Neuronal stem cell (in vitro differentiated cells): ENCODE measurements around the gene ROR1.
A peak's percentile ranks its signal among the peaks of the same experiment; 100 is the strongest.

Source experiments
- DNase-seq: peaks from one replicate; pipeline ENCODE4 v3.0.0-alpha.2; 2013; ENCODE audit warnings: low spot score
- H2AFZ ChIP-seq: one replicate; pipeline ENCODE4 v1.6.1; 2013; ENCODE audit warnings: mild to moderate bottlenecking, low read length, inconsistent platforms
- H2AK5ac ChIP-seq: 2 replicates; pipeline ENCODE4 v1.6.1; 2013; ENCODE audit warnings: low read depth, mild to moderate bottlenecking, inconsistent platforms, low read length, moderate library complexity, mixed read lengths
- H2BK120ac ChIP-seq: 2 replicates; pipeline ENCODE4 v1.6.1; 2013; ENCODE audit warnings: low read depth, mild to moderate bottlenecking, inconsistent platforms, low read length, moderate library complexity, mixed read lengths
- H2BK12ac ChIP-seq: one replicate; pipeline ENCODE4 v1.6.1; 2013; ENCODE audit warnings: low read length, inconsistent platforms
- H2BK15ac ChIP-seq: 2 replicates; pipeline ENCODE4 v1.6.1; 2013; ENCODE audit warnings: mild to moderate bottlenecking, low read length, inconsistent platforms, mixed read lengths
- H2BK5ac ChIP-seq: one replicate; pipeline ENCODE4 v1.6.1; 2013; ENCODE audit warnings: inconsistent platforms, mild to moderate bottlenecking, low read length, moderate library complexity
- H3K14ac ChIP-seq: one replicate; pipeline ENCODE4 v1.6.1; 2013; ENCODE audit warnings: low read length, inconsistent platforms
- H3K18ac ChIP-seq: 2 replicates; pipeline ENCODE4 v1.6.1; 2013; ENCODE audit warnings: low read length, inconsistent platforms
- H3K23ac ChIP-seq: 2 replicates; pipeline ENCODE4 v1.6.1; 2013; ENCODE audit warnings: low read depth, mild to moderate bottlenecking, mixed read lengths, low read length, inconsistent platforms; ENCODE audit not compliant: poor library complexity
- H3K27ac ChIP-seq: replicated peaks from 3 replicates; pipeline ENCODE4 v1.5.1; 2013; ENCODE audit warnings: low read length, inconsistent platforms
- H3K27me3 ChIP-seq, 3 experiments: 2 replicates each; pipeline ENCODE4 v1.6.1; 2013; ENCODE audit warnings: low read length in 3 of 3, mild to moderate bottlenecking in 2 of 3, inconsistent platforms in 1 of 3, low read depth in 1 of 3, mixed read lengths in 1 of 3, moderate library complexity in 1 of 3; ENCODE audit not compliant: control insufficient read depth in 3 of 3, insufficient read depth in 3 of 3
- H3K36me3 ChIP-seq, 2 donors: replicated peaks in 1 of 2; 2 replicates each; pipeline ENCODE4 v1.6.1; 2013; ENCODE audit warnings: low read length in 2 of 2; ENCODE audit not compliant: control insufficient read depth in 2 of 2, insufficient read depth in 2 of 2
- H3K4ac ChIP-seq: 2 replicates; pipeline ENCODE4 v1.6.1; 2013; ENCODE audit warnings: inconsistent platforms, mild to moderate bottlenecking, low read length, moderate library complexity
- H3K4me1 ChIP-seq, 2 donors: 1 replicate in 1 of 2; 2 replicates in 1 of 2; pipeline ENCODE4 v1.6.1; 2013; ENCODE audit warnings: low read length in 2 of 2, low read depth in 1 of 2; ENCODE audit not compliant: control insufficient read depth in 2 of 2, insufficient read depth in 1 of 2
- H3K4me2 ChIP-seq: one replicate; pipeline ENCODE4 v1.6.1; 2013; ENCODE audit warnings: mild to moderate bottlenecking, low read length, inconsistent platforms; ENCODE audit not compliant: insufficient read depth, poor library complexity, severe bottlenecking
- H3K4me3 ChIP-seq, 2 donors: 2 replicates each; pipeline ENCODE4 v1.5.1; 2013; ENCODE audit warnings: low read length in 2 of 2, mild to moderate bottlenecking in 2 of 2, inconsistent platforms in 1 of 2, moderate library complexity in 1 of 2
- H3K79me1 ChIP-seq: one replicate; pipeline ENCODE4 v1.6.1; 2013; ENCODE audit warnings: low read depth, mild to moderate bottlenecking, inconsistent platforms, low read length, moderate library complexity
- H3K9ac ChIP-seq: one replicate; pipeline ENCODE4 v1.6.1; 2013; ENCODE audit warnings: mild to moderate bottlenecking, low read depth, low read length, inconsistent platforms; ENCODE audit not compliant: poor library complexity
- H3K9me3 ChIP-seq, 2 donors: replicated peaks in 1 of 2; 2 replicates each; pipeline versions ENCODE3 to v1.6.1; 2013; ENCODE audit warnings: low read length in 2 of 2, mild to moderate bottlenecking in 2 of 2, inconsistent platforms in 1 of 2, low read depth in 1 of 2, mixed read lengths in 1 of 2, moderate library complexity in 1 of 2; ENCODE audit not compliant: control insufficient read depth in 2 of 2, insufficient read depth in 1 of 2
- H4K8ac ChIP-seq: one replicate; pipeline ENCODE4 v1.6.1; 2013; ENCODE audit warnings: low read depth, mild to moderate bottlenecking, inconsistent platforms, low read length, moderate library complexity
- H4K91ac ChIP-seq: one replicate; pipeline ENCODE4 v1.6.1; 2013; ENCODE audit warnings: low read length, low read depth, mild to moderate bottlenecking, inconsistent platforms; ENCODE audit not compliant: poor library complexity
- WGBS, 2 donors: extraction: QIAGEN DNeasy Blood & Tissue Kit; methylation state at CpG; one replicate each; pipeline ENCODE4 v1.1.7; 2013; ENCODE audit warnings: missing lambda C conversion rate in 2 of 2, mixed read lengths in 1 of 2; ENCODE audit not compliant: insufficient read length in 2 of 2, insufficient replicate concordance in 1 of 2; ENCODE audit errors: extremely low coverage in 2 of 2; 5-methylcytosine and 5-hydroxymethylcytosine counted together

ROR1 gene

DNA sequence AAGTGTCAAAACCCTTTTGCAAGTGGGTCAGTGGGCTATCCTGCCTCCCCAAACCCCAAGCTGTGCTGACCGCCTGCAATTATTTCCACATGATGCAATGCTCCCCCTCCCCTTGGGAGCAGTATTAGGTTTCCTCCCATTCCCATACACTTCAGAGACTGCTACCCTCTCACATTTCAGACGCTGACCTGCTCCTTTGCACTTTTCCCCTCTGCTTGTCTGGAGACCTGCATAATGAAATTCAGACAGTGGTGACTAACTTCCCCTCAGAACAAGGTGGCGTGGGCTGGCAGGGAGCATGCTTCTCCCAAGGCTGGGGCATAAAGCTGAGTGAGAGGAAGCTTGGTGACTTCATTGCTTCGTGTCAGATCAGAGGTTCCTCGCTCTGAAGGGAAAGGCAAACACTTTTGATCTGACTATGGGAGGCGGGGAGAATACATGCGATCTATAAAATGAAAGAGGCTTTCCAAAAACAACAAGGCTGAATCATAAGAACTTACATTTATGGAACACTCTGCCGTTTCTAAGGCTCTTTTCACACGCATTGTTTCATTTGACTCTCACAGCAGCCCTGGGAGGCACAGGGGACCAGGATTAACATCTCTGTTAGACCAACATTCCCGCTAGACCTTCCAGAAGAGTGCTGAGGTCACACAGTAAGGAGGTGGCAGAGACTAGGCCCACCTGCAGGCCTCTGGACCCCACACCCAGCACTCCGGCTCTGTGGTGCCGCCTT, 27.5 kb upstream of the ROR1 start:
- Histone ChIP-seq H3K14ac (no peak overlapping the region), H3K4me2 (no peak overlapping the region), H2BK15ac (no peak overlapping the region), H2BK12ac (no peak overlapping the region), H3K4ac (no peak overlapping the region), H3K27me3 (peaks cover 0 to 15% (median 0%) of the 10 kb centered on the region in 3 experiments), H4K91ac (no peak overlapping the region), H3K4me1 (peaks cover 11 to 12% of the 10 kb centered on the region in 2 donors), H4K8ac (no peak overlapping the region), H2BK5ac (no peak overlapping the region), H3K36me3 (no peaks in the 10 kb centered on the region), H2BK120ac (no peak overlapping the region), H3K9me3 (no peaks in the 10 kb centered on the region), H3K79me1 (no peaks in the 10 kb centered on the region), H2AFZ (peak overlapping the region; percentile 75), H3K9ac (peak overlapping the region; percentile 7), H3K23ac (no peak overlapping the region), H2AK5ac (no peak overlapping the region), H3K27ac (no peak overlapping the region), H3K18ac (peak overlapping the region; percentile 55), H3K4me3 (peak overlapping the region in 1 of 2 donors; percentile 3)
- no peak for DNase-seq
- WGBS, 2 donors, result no CpG with 5 or more reads among the region's 12 CpGs

DNA sequence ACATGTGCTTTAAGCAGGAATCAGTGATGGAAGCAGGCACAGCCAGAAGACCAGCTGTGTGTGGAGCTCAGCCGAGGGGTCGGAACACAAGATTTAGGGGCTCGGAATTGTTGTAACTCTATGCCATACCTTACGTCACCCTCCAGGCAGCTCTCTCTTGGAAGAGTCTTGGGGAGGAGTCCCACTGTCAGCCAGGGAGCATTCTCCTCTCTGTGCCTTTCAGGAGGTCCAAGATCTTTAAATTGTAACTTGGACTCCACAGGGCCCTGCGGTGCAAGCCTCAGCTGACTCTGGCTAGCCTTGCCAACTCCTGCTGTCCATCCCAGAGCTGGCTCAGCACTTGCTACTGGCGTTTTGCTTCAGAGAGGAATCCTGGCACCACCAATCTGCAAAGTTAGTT, 26.4 kb upstream of the ROR1 start:
- H2BK5ac ChIP-seq, result no peak overlapping the region
- no CpG with 5 or more reads among the region's 6 CpGs for WGBS, 2 donors
- no peak overlapping the region for H2BK12ac ChIP-seq
- DNase-seq, result no peak
- no peak overlapping the region for H4K91ac ChIP-seq
- H3K79me1 ChIP-seq, result no peaks in the 10 kb centered on the region
- H3K4ac ChIP-seq, result no peak overlapping the region
- H2BK15ac ChIP-seq, result no peak overlapping the region
- H3K14ac ChIP-seq, result no peak overlapping the region
- no peak overlapping the region for H3K23ac ChIP-seq
- H3K36me3 ChIP-seq, result no peaks in the 10 kb centered on the region
- H2AK5ac ChIP-seq, result no peak overlapping the region
- H3K18ac ChIP-seq, result peak overlapping the region; percentile 31
- no peak overlapping the region for H3K4me3 ChIP-seq
- H3K4me1 ChIP-seq, result peaks cover 11 to 12% of the 10 kb centered on the region in 2 donors
- H3K9me3 ChIP-seq, result no peaks in the 10 kb centered on the region
- H4K8ac ChIP-seq, result no peak overlapping the region
- no peak overlapping the region for H3K9ac ChIP-seq
- H3K27me3 ChIP-seq, result peaks cover 0 to 15% (median 0%) of the 10 kb centered on the region in 3 experiments
- no peak overlapping the region for H3K27ac ChIP-seq
- no peak overlapping the region for H2BK120ac ChIP-seq
- no peak overlapping the region for H3K4me2 ChIP-seq
- no peak overlapping the region for H2AFZ ChIP-seq

- H3K4me1 ChIP-seq, result peaks cover 11 to 12% of the 10 kb centered on the region in 2 donors
- no peak overlapping the region for H2BK12ac ChIP-seq
- H3K23ac ChIP-seq, result no peak overlapping the region
- peaks cover 0 to 14% (median 0%) of the 10 kb centered on the region in 3 experiments for H3K27me3 ChIP-seq
- H3K4me3 ChIP-seq, result no peak overlapping the region
- H4K8ac ChIP-seq, result no peak overlapping the region
- no CpG with 5 or more reads among the region's 4 CpGs for WGBS, 2 donors
- H3K14ac ChIP-seq, result no peak overlapping the region
- no peak overlapping the region for H3K27ac ChIP-seq
- H3K4ac ChIP-seq, result no peak overlapping the region
- no peak overlapping the region for H4K91ac ChIP-seq
- H3K9ac ChIP-seq, result no peak overlapping the region
- H3K4me2 ChIP-seq, result no peak overlapping the region
- no peak overlapping the region for H2AK5ac ChIP-seq
- no peaks in the 10 kb centered on the region for H3K79me1 ChIP-seq
- H2BK15ac ChIP-seq, result no peak overlapping the region
- no peaks in the 10 kb centered on the region for H3K9me3 ChIP-seq
- no peaks in the 10 kb centered on the region for H3K36me3 ChIP-seq
- no peak overlapping the region for H2BK5ac ChIP-seq
- no peak for DNase-seq
- H2AFZ ChIP-seq, result no peak overlapping the region
- no peak overlapping the region for H2BK120ac ChIP-seq
- no peak overlapping the region for H3K18ac ChIP-seq
Measured at GRCh38 chr1:63748046-63748580, 25.7 kb upstream of the ROR1 start.

- H4K8ac ChIP-seq, result no peak overlapping the region
- H3K4me1 ChIP-seq, result peaks cover 11 to 12% of the 10 kb centered on the region in 2 donors
- no peak overlapping the region for H2BK12ac ChIP-seq
- WGBS, 2 donors, result no CpG with 5 or more reads among the region's 5 CpGs
- H3K27ac ChIP-seq, result no peak overlapping the region
- H2AK5ac ChIP-seq, result no peak overlapping the region
- no peak overlapping the region for H3K23ac ChIP-seq
- no peaks in the 10 kb centered on the region for H3K36me3 ChIP-seq
- no peak overlapping the region for H3K4me2 ChIP-seq
- H2AFZ ChIP-seq, result no peak overlapping the region
- no peak overlapping the region for H2BK5ac ChIP-seq
- H3K4me3 ChIP-seq, result no peak overlapping the region
- no peak overlapping the region for H3K18ac ChIP-seq
- no peaks in the 10 kb centered on the region for H3K79me1 ChIP-seq
- H3K9me3 ChIP-seq, result no peaks in the 10 kb centered on the region
- H3K27me3 ChIP-seq, result peaks cover 0 to 10% (median 0%) of the 10 kb centered on the region in 3 experiments
- H3K14ac ChIP-seq, result no peak overlapping the region
- H2BK120ac ChIP-seq, result no peak overlapping the region
- H3K4ac ChIP-seq, result no peak overlapping the region
- DNase-seq, result no peak
- no peak overlapping the region for H3K9ac ChIP-seq
- no peak overlapping the region for H2BK15ac ChIP-seq
- H4K91ac ChIP-seq, result no peak overlapping the region
Measured at GRCh38 chr1:63748641-63749040, 25.2 kb upstream of the ROR1 start.
